Left ventricle myocardium inferior (tissue), 1 donor: ENCODE results near the gene FLT1. TPM values are rescaled to one million over a fixed set of nuclear protein-coding genes. Genes with fewer than 3 reads are reported as not detected.

Experiments
- DNase-seq: peaks from one replicate; pipeline ENCODE4 v3.0.0-alpha.2; 2020
- H3K27ac ChIP-seq: fragments of 200-600 bp; replicated peaks from 2 replicates; pipeline ENCODE4 v1.8.0; 2021
- H3K27me3 ChIP-seq: fragments of 200-600 bp; 2 replicates; pipeline ENCODE4 v1.8.0; 2021; ENCODE audit warnings: low read depth
- H3K36me3 ChIP-seq: fragments of 200-600 bp; 2 replicates; pipeline ENCODE4 v1.8.0; 2021
- H3K4me1 ChIP-seq: fragments of 200-600 bp; 2 replicates; pipeline ENCODE4 v1.8.0; 2021
- H3K4me3 ChIP-seq: fragments of 200-600 bp; 2 replicates; pipeline ENCODE4 v1.8.0; 2021; ENCODE audit warnings: mild to moderate bottlenecking, moderate library complexity
- H3K9me3 ChIP-seq: fragments of 200-600 bp; replicated peaks from 2 replicates; pipeline ENCODE4 v1.8.0; 2021
- CTCF ChIP-seq: fragments of 200-600 bp; IDR thresholded peaks from 2 replicates; pipeline ENCODE4 v1.8.0; 2021; ENCODE audit warnings: antibody characterized with exemption, mild to moderate bottlenecking, borderline replicate concordance
- intact Hi-C: fragments of 100-400 bp; cut with micrococcal nuclease; formaldehyde crosslinking; loops from one replicate; pipeline ENCODE4 v1.11.0; 2022
- total RNA-seq: library from RNA; stranded (reverse); fragmentation: NEBNext Ultra II Directional; extraction: Animal tissue kit (Norgen Biotek cat#: 25700); gene quantifications from one replicate; pipeline ENCODE4 v1.2.1, GENCODE V29; 2021
- donor health status: DM: no; HTN: yes; CAD: no; lungs with severe emphysema.

FLT1 gene
- total RNA-seq, 1 donor from 2014 or later, result 40.7 TPM

- Histone ChIP-seq H3K9me3 (no peaks in the 10 kb centered on the region), H3K4me3 (no peak overlapping the region), H3K36me3 (peaks cover 13% of the 10 kb centered on the region), H3K27me3 (no peaks in the 10 kb centered on the region), H3K4me1 (peaks cover 95% of the 10 kb centered on the region), H3K27ac (peak overlapping the region; percentile 61)
- DNase-seq, result no peak
- intact Hi-C loops, result no loop called here
- no peak for TF ChIP-seq CTCF
These were observed 98.9 kb downstream of the FLT1 start for GRCh38 chr13:28396053-28396452.

GRCh38 chr13:28394422-28394821 lies 100.5 kb downstream of the FLT1 start:
- H3K27ac ChIP-seq, result peak overlapping the region; percentile 61
- no peak for DNase-seq
- H3K4me1 ChIP-seq, result peaks cover 88% of the 10 kb centered on the region
- no peak overlapping the region for H3K4me3 ChIP-seq
- no peak for TF ChIP-seq CTCF
- no peaks in the 10 kb centered on the region for H3K9me3 ChIP-seq
- no peaks in the 10 kb centered on the region for H3K27me3 ChIP-seq
- intact Hi-C loops, result no loop called here
- peaks cover 21% of the 10 kb centered on the region for H3K36me3 ChIP-seq

- peak overlapping the region; percentile 61 for H3K27ac ChIP-seq
- intact Hi-C loops, result no loop called here
- H3K36me3 ChIP-seq, result peaks cover 29% of the 10 kb centered on the region
- H3K27me3 ChIP-seq, result no peaks in the 10 kb centered on the region
- no peak for DNase-seq
- H3K4me3 ChIP-seq, result no peak overlapping the region
- no peaks in the 10 kb centered on the region for H3K9me3 ChIP-seq
- TF ChIP-seq CTCF, result no peak
- peaks cover 83% of the 10 kb centered on the region for H3K4me1 ChIP-seq
These were observed 101.9 kb downstream of the FLT1 start for GRCh38 chr13:28392896-28393505.

DNA sequence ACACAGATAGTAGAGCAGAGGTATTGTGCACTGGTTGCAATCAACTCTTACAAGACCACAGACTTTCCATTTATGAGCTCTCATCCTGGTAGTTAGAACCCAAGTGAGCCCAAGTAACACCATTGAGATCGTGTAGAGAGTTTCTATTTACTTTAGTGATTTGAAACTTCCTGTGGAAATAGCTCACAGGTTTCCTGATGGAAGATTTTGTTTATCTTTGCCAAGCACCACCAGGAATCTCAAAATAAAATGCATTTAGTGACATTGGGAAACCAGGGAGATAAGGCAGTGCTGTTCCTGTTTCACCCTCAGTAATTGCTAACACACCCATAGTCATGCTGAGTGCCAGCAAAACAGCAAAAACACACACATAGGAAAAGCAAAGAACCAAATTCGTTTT lies 102.5 kb downstream of the FLT1 start:
- no peak for DNase-seq
- peaks cover 29% of the 10 kb centered on the region for H3K36me3 ChIP-seq
- H3K27ac ChIP-seq, result peak overlapping the region; percentile 61
- H3K4me3 ChIP-seq, result no peak overlapping the region
- no peaks in the 10 kb centered on the region for H3K27me3 ChIP-seq
- no peak for TF ChIP-seq CTCF
- H3K4me1 ChIP-seq, result peaks cover 85% of the 10 kb centered on the region
- H3K9me3 ChIP-seq, result no peaks in the 10 kb centered on the region
- intact Hi-C loops, result no loop called here

- H3K4me3 ChIP-seq, result no peak overlapping the region
- H3K27me3 ChIP-seq, result no peaks in the 10 kb centered on the region
- no peak for TF ChIP-seq CTCF
- peaks cover 22% of the 10 kb centered on the region for H3K36me3 ChIP-seq
- H3K27ac ChIP-seq, result peak overlapping the region; percentile 6
- H3K4me1 ChIP-seq, result peaks cover 54% of the 10 kb centered on the region
- no peak for DNase-seq
- intact Hi-C loops, result no loop called here
- H3K9me3 ChIP-seq, result no peaks in the 10 kb centered on the region
These were observed 107.0 kb downstream of the FLT1 start for GRCh38 chr13:28387740-28388501.
